OCI-LY1 (cell line): ENCODE measurements around the gene LAMTOR1.

Source experiments
- H2AFZ ChIP-seq: fragments of 200-600 bp; sonication (generic), shearing (Covaris generic); 2 replicates; pipeline ENCODE4 v1.6.0; 2014; ENCODE audit warnings: antibody characterized with exemption, mild to moderate bottlenecking, low read length
- H3F3A ChIP-seq: fragments of 200-600 bp; sonication (generic), shearing (Covaris generic); 2 replicates; pipeline ENCODE4 v1.6.0; 2014; ENCODE audit warnings: mild to moderate bottlenecking, antibody characterized with exemption, low read length, moderate library complexity; ENCODE audit not compliant: insufficient read depth
- H3K27ac ChIP-seq: fragments of 200-600 bp; sonication (generic); 2 replicates; pipeline ENCODE4 v1.5.1; 2014; ENCODE audit warnings: low read length, mixed run types, mild to moderate bottlenecking, low read depth; ENCODE audit not compliant: poor library complexity, severe bottlenecking
- H3K27me3 ChIP-seq: fragments of 200-600 bp; sonication (generic); 2 replicates; pipeline ENCODE4 v1.6.0; 2014; ENCODE audit warnings: antibody characterized with exemption, mild to moderate bottlenecking, low read length, moderate library complexity; ENCODE audit not compliant: insufficient read depth
- H3K36me3 ChIP-seq: fragments of 200-600 bp; sonication (generic); 2 replicates; pipeline ENCODE4 v1.6.1; 2014; ENCODE audit warnings: mild to moderate bottlenecking, antibody characterized with exemption, low read length, moderate library complexity, mixed read lengths; ENCODE audit not compliant: insufficient read depth
- H3K4me1 ChIP-seq: fragments of 200-600 bp; sonication (generic); 2 replicates; pipeline ENCODE4 v1.5.1; 2014; ENCODE audit warnings: mild to moderate bottlenecking, low read length, moderate library complexity; ENCODE audit not compliant: insufficient read depth, severe bottlenecking
- H3K4me2 ChIP-seq: fragments of 200-600 bp; sonication (generic), shearing (Covaris generic); 2 replicates; pipeline ENCODE4 v1.6.1; 2014; ENCODE audit warnings: low read length
- H3K4me3 ChIP-seq: fragments of 200-600 bp; sonication (generic); 2 replicates; pipeline ENCODE4 v1.5.1; 2014; ENCODE audit warnings: low read length, low read depth, mild to moderate bottlenecking, mixed read lengths; ENCODE audit not compliant: poor library complexity, severe bottlenecking
- H3K79me2 ChIP-seq: fragments of 200-600 bp; shearing (Covaris generic); 2 replicates; pipeline ENCODE4 v1.6.1; 2016; ENCODE audit warnings: mixed run types, low read length, mixed read lengths; ENCODE audit not compliant: insufficient read depth
- H3K9ac ChIP-seq: fragments of 200-600 bp; sonication (generic), shearing (Covaris generic); 2 replicates; pipeline ENCODE4 v1.6.1; 2014; ENCODE audit warnings: mild to moderate bottlenecking, low read length, mixed read lengths
- H3K9me2 ChIP-seq: fragments of 200-600 bp; sonication (generic), shearing (Covaris generic); 2 replicates; pipeline ENCODE4 v1.6.1; 2014; ENCODE audit warnings: low read depth, mild to moderate bottlenecking, low read length, mixed read lengths
- H3K9me3 ChIP-seq: fragments of 200-600 bp; shearing (Covaris generic); 2 replicates; pipeline ENCODE4 v1.6.1; 2014; ENCODE audit warnings: low read length, mixed read lengths
- H4K20me1 ChIP-seq: fragments of 200-600 bp; sonication (generic), shearing (Covaris generic); 2 replicates; pipeline ENCODE4 v1.6.0; 2016; ENCODE audit warnings: mild to moderate bottlenecking, low read length; ENCODE audit not compliant: insufficient read depth
- EZH2 ChIP-seq: fragments of 200-600 bp; sonication (generic), shearing (Covaris generic); IDR thresholded peaks from 2 replicates; pipeline ENCODE4 v1.8.0; 2017; ENCODE audit warnings: borderline replicate concordance, mixed run types, mild to moderate bottlenecking, antibody characterized with exemption, low read length, moderate library complexity, mixed read lengths
- TF ChIP-seq, protein P1 (sequence below): fragments of 200-600 bp; sonication (generic), shearing (Covaris generic); IDR thresholded peaks from 2 replicates; pipeline ENCODE4 v1.5.1; 2017; ENCODE audit warnings: mild to moderate bottlenecking, antibody characterized with exemption, low read length, moderate library complexity, mixed read lengths

LAMTOR1 gene

DNA sequence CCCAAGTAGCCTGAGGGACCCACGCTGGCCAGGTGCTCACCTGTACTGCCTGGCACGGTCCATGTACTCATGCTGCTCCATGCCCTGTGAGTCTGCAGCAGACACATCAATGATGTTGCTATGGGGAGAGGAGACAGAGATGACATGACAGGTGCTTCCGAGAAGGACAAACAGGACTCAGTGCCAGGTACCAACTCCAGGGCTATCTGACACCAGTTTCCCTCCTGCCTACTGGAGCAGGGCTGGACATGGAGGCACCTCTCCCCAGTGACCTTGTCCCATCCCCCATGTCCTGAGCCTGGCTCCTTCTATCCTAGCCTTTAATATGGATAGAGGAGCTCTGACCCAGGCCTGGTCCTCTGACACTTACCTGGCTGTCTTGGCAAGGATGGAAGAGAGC is 4.4 kb downstream of the LAMTOR1 start:
- no peaks in the 10 kb centered on the region for H3K9me2 ChIP-seq
- H3K4me2 ChIP-seq = no peak overlapping the region
- peaks cover 20% of the 10 kb centered on the region for H3K4me1 ChIP-seq
- H3K27me3 ChIP-seq = no peaks in the 10 kb centered on the region
- peaks cover 65% of the 10 kb centered on the region for H3K36me3 ChIP-seq
- TF ChIP-seq, protein P1, sequence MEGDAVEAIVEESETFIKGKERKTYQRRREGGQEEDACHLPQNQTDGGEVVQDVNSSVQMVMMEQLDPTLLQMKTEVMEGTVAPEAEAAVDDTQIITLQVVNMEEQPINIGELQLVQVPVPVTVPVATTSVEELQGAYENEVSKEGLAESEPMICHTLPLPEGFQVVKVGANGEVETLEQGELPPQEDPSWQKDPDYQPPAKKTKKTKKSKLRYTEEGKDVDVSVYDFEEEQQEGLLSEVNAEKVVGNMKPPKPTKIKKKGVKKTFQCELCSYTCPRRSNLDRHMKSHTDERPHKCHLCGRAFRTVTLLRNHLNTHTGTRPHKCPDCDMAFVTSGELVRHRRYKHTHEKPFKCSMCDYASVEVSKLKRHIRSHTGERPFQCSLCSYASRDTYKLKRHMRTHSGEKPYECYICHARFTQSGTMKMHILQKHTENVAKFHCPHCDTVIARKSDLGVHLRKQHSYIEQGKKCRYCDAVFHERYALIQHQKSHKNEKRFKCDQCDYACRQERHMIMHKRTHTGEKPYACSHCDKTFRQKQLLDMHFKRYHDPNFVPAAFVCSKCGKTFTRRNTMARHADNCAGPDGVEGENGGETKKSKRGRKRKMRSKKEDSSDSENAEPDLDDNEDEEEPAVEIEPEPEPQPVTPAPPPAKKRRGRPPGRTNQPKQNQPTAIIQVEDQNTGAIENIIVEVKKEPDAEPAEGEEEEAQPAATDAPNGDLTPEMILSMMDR = no peak
- no peak for TF ChIP-seq EZH2
- no peak overlapping the region for H3K27ac ChIP-seq
- H3K4me3 ChIP-seq = no peak overlapping the region
- no peak overlapping the region for H2AFZ ChIP-seq
- peaks cover 12% of the 10 kb centered on the region for H3K79me2 ChIP-seq
- no peaks in the 10 kb centered on the region for H4K20me1 ChIP-seq
- no peaks in the 10 kb centered on the region for H3F3A ChIP-seq
- H3K9me3 ChIP-seq = no peaks in the 10 kb centered on the region
- H3K9ac ChIP-seq = no peak overlapping the region

DNA sequence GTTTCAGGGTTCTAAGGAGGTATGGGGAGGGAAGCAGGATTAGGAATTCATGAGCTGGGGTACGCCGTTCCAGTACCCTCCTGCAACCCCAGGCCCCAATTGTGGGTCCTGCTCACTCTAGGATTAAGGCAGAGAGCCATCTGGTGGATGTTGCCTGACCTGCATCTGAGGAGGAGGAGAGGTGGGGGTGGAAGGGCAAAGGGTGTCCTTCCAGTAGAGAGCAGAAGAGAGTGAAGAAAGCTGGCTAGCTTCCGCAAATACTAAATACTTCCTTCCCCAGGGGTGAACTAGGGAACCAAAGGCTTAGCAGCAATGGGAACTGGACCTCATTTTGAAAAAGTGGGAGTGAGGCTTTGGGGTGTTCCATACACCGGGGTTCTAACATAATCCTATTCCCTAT is 11.8 kb downstream of the LAMTOR1 start:
- Histone ChIP-seq H3K79me2 (no peaks in the 10 kb centered on the region), H3K27me3 (no peaks in the 10 kb centered on the region), H3K4me2 (no peak overlapping the region), H3K9ac (no peak overlapping the region), H3K27ac (peak overlapping the region; percentile 1), H3F3A (no peaks in the 10 kb centered on the region), H3K9me2 (no peaks in the 10 kb centered on the region), H3K4me3 (no peak overlapping the region), H3K9me3 (no peaks in the 10 kb centered on the region), H4K20me1 (no peaks in the 10 kb centered on the region), H3K4me1 (no peaks in the 10 kb centered on the region), H2AFZ (no peak overlapping the region), H3K36me3 (peaks cover 54% of the 10 kb centered on the region)
- TF ChIP-seq, protein P1 = peak; percentile 97
- no peak for TF ChIP-seq EZH2

DNA sequence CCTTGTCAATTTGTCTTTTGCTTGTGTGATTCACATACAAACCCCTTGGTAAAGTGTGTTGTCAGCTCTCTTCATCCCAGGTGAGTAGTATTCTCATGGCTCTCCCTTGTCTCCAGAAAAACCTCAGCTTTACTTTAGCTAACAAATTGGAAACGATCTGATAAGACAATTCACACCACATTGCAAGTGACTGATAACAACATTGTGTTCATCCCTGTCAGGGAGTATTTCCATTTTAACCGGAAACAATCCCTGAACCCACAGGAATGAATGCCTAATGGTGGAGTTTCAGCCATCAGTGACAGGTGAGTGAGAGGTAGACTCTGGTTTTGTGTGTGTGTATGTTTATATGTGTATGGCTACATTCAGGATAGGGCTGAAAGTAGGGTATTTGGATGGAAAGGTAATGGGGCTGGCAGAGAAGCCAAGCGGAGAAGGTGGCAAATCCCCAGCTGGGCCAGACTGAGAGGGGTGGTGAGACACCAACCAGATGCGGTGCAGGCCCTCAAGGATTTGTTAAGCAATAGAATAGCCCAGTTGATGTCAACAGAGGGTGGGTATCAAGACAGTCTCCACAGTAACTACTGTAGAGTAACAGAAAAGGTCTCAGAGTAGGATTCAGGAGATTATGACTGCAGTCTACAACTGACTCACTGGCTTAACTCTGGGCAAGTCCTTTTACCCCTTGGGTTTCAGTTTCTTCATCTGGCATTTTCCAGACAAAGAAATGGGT is 14.9 kb downstream of the LAMTOR1 start:
- peaks cover 34% of the 10 kb centered on the region; the same call in 1 of the 2 replicates for H3K36me3 ChIP-seq
- no peaks in the 10 kb centered on the region for H3K9me2 ChIP-seq
- H3K9me3 ChIP-seq = no peaks in the 10 kb centered on the region
- no peaks in the 10 kb centered on the region for H3F3A ChIP-seq
- H3K27ac ChIP-seq = no peak overlapping the region
- no peaks in the 10 kb centered on the region for H3K79me2 ChIP-seq
- no peak overlapping the region for H3K4me2 ChIP-seq
- no peaks in the 10 kb centered on the region for H3K27me3 ChIP-seq
- no peak overlapping the region for H2AFZ ChIP-seq
- no peak for TF ChIP-seq EZH2
- TF ChIP-seq, protein P1 = no peak
- no peak overlapping the region for H3K9ac ChIP-seq
- H4K20me1 ChIP-seq = no peaks in the 10 kb centered on the region
- H3K4me1 ChIP-seq = no peaks in the 10 kb centered on the region
- H3K4me3 ChIP-seq = no peak overlapping the region
